NCI-H1694 (cell line): Measurements from ENCODE around the gene PROP1.
"Not testable (repeated sequence)": the region's sequence is repeated elsewhere in the genome, so short reads cannot be mapped to it uniquely, and the experiment has no call there.

Source experiments
- DNase-seq: peaks from one replicate; lab custom pipeline; 2025; lab: John Stamatoyannopoulos, UW

Gene PROP1

GRCh38 chr5:177995691-177996595, at the start of gene PROP1:
PROP1 (minus strand) TSS chr5:177996242; CDS start chr5:177995933, 309 bp downstream.
- DNase-seq = no peak

- DNase-seq = not testable (repeated sequence)
Observed at GRCh38 chr5:178019379-178020030, 23.5 kb upstream of the PROP1 start.

- not testable (repeated sequence) for DNase-seq
Observed at GRCh38 chr5:178012758-178013157, 16.7 kb upstream of the PROP1 start.

GRCh38 chr5:178011816-178012554, 15.9 kb upstream of the PROP1 start:
- not testable (repeated sequence) for DNase-seq

- not testable (repeated sequence) for DNase-seq
Observed at GRCh38 chr5:178007272-178007671, 11.2 kb upstream of the PROP1 start.

- DNase-seq = not testable (repeated sequence)
Observed at GRCh38 chr5:178006536-178007231, 10.6 kb upstream of the PROP1 start.

- DNase-seq = not testable (repeated sequence)
Observed at GRCh38 chr5:178006181-178006535, 10.1 kb upstream of the PROP1 start.

GRCh38 chr5:177997846-177998245, 1.8 kb upstream of the PROP1 start:
- no peak for DNase-seq

GRCh38 chr5:177997319-177997670, 1.3 kb upstream of the PROP1 start:
- DNase-seq = no peak

GRCh38 chr5:177996660-177997318, 747 bp upstream of the PROP1 start:
- no peak for DNase-seq

- DNase-seq = no peak
Observed at GRCh38 chr5:177994561-177995190, 1.4 kb downstream of the PROP1 start.

GRCh38 chr5:177994063-177994462, 2.0 kb downstream of the PROP1 start:
- no peak for DNase-seq

- DNase-seq = no peak
Observed at GRCh38 chr5:177992466-177992865, 3.6 kb downstream of the PROP1 start.

GRCh38 chr5:177988989-177989625, 6.9 kb downstream of the PROP1 start:
- no peak for DNase-seq

GRCh38 chr5:177987326-177987725, 8.7 kb downstream of the PROP1 start:
- DNase-seq = no peak

GRCh38 chr5:177985430-177986040, 10.5 kb downstream of the PROP1 start:
- DNase-seq = no peak

GRCh38 chr5:177984584-177985206, 11.3 kb downstream of the PROP1 start:
- no peak for DNase-seq

GRCh38 chr5:177983763-177984583, 12.1 kb downstream of the PROP1 start:
- no peak for DNase-seq

- DNase-seq = no peak
Observed at GRCh38 chr5:177982956-177983355, 13.1 kb downstream of the PROP1 start.
